MM.1S (cell line): ENCODE data around the gene EHBP1L1.

Experiments
- DNase-seq: peaks from one replicate; pipeline ENCODE4 v3.0.0-alpha.2; 2015
- H2AFZ ChIP-seq: fragments of 300-600 bp; sonication (generic); 2 replicates; pipeline ENCODE4 v1.6.0; 2016; ENCODE audit warnings: antibody characterized with exemption, low read length
- H3F3A ChIP-seq: fragments of 300-600 bp; sonication (generic); 2 replicates; pipeline ENCODE4 v1.6.1; 2016; ENCODE audit warnings: mild to moderate bottlenecking, antibody characterized with exemption, low read length, moderate library complexity, mixed read lengths; ENCODE audit not compliant: insufficient read depth
- H3K27ac ChIP-seq: fragments of 300-600 bp; sonication (generic); 2 replicates; pipeline ENCODE4 v1.5.1; 2016; ENCODE audit warnings: mild to moderate bottlenecking, low read length
- H3K27me3 ChIP-seq: fragments of 300-600 bp; sonication (generic); replicated peaks from 2 replicates; pipeline ENCODE4 v1.6.0; 2016; ENCODE audit warnings: low read length; ENCODE audit not compliant: insufficient read depth
- H3K36me3 ChIP-seq: fragments of 300-600 bp; sonication (generic); replicated peaks from 2 replicates; pipeline ENCODE4 v1.6.1; 2016; ENCODE audit warnings: mild to moderate bottlenecking, low read length, mixed read lengths; ENCODE audit not compliant: insufficient read depth
- H3K4me1 ChIP-seq: fragments of 300-600 bp; sonication (generic); 2 replicates; pipeline ENCODE4 v1.6.1; 2016; ENCODE audit warnings: low read length, mixed read lengths
- H3K4me2 ChIP-seq: fragments of 300-600 bp; sonication (generic); 2 replicates; pipeline ENCODE4 v1.6.0; 2016; ENCODE audit warnings: low read depth, low read length
- H3K4me3 ChIP-seq: fragments of 300-600 bp; sonication (generic); 2 replicates; pipeline ENCODE4 v1.5.1; 2016; ENCODE audit warnings: low read length, mixed read lengths
- H3K79me2 ChIP-seq: fragments of 300-600 bp; sonication (generic); 2 replicates; pipeline ENCODE4 v1.6.1; 2016; ENCODE audit warnings: mixed run types, low read length, mixed read lengths
- H3K9ac ChIP-seq: fragments of 300-600 bp; sonication (generic); 2 replicates; pipeline ENCODE4 v1.6.1; 2016; ENCODE audit warnings: low read length, mixed read lengths
- H3K9me2 ChIP-seq: fragments of 300-600 bp; sonication (generic); replicated peaks from 2 replicates; pipeline ENCODE4 v1.6.1; 2016; ENCODE audit warnings: mild to moderate bottlenecking, low read length, mixed read lengths; ENCODE audit not compliant: insufficient read depth
- H3K9me3 ChIP-seq: fragments of 300-600 bp; sonication (generic); replicated peaks from 2 replicates; pipeline ENCODE4 v1.6.1; 2016; ENCODE audit warnings: mild to moderate bottlenecking, low read length, mixed read lengths; ENCODE audit not compliant: insufficient read depth
- H4K20me1 ChIP-seq: fragments of 300-600 bp; sonication (generic); 2 replicates; pipeline ENCODE4 v1.6.1; 2016; ENCODE audit warnings: mild to moderate bottlenecking, low read length, moderate library complexity, mixed read lengths; ENCODE audit not compliant: insufficient read depth
- EZH2 ChIP-seq: fragments of 300-600 bp; sonication (generic); optimal IDR thresholded peaks from 2 replicates; pipeline ENCODE3; 2017; ENCODE audit warnings: low read depth, mild to moderate bottlenecking, antibody characterized with exemption, low read length, mixed read lengths
- EZH2phosphoT487 ChIP-seq: fragments of 300-600 bp; sonication (generic); IDR thresholded peaks from 2 replicates; pipeline ENCODE4 v1.6.1; 2018; ENCODE audit warnings: antibody characterized with exemption, low read length
- TF ChIP-seq, protein P1 (sequence below): fragments of 300-600 bp; sonication (generic); IDR thresholded peaks from 2 replicates; pipeline ENCODE4 v1.5.1; 2016; ENCODE audit warnings: antibody characterized with exemption, low read length, mixed read lengths

EHBP1L1 gene

DNA sequence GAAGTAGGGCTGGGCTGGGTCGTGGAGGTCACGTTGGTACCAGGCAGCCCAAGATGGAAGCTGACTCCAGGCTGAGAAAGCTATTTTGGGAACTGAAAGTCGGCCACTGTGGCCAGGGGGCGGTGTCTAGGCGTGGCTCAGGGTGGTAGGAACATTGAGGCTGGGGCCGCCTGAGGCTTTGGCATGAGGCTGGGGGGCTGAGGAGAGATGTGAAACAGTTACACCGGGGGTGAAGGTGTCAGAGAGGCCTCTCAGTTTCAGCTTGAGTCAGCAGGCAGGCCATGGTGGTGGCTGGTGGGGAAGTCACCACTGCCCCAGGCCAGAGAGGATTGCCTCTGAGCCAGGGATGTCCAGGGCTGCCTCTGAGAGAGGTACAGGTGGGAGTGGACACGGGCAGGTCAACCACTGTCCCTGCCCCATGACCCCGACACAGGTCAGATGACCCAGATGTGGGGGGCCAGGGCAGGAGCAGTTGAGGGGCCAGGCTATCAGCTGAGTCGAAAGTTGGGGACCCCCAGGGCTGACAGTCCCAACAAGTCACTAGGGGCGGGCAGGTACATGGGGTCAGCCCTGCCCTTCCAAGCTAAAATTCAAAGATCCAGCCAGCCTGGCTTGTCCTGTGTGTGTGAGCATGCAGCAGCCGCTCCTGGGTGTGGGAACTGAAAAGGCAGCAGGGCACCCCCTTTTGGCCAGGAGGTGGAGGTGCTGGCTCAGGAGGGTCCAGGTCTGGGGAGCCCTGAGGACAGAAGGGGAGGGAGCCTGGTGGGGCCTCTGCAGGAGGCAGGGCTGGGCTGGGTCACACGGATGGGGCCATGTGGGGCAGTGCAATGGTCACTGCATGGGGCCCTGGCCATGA is 12.6 kb downstream of the EHBP1L1 start:
- H4K20me1 ChIP-seq: no peaks in the 10 kb centered on the region
- peaks cover 33% of the 10 kb centered on the region for H3K4me1 ChIP-seq
- no peaks in the 10 kb centered on the region for H3K36me3 ChIP-seq
- peak overlapping the region; percentile 95 for H3K4me2 ChIP-seq
- peaks cover 32% of the 10 kb centered on the region for H3F3A ChIP-seq
- no peaks in the 10 kb centered on the region for H3K27me3 ChIP-seq
- peak overlapping the region; percentile 49 for H3K4me3 ChIP-seq
- peaks cover 17% of the 10 kb centered on the region for H3K79me2 ChIP-seq
- TF ChIP-seq EZH2 (no peak), EZH2phosphoT487 (no peak)
- TF ChIP-seq, protein P1, sequence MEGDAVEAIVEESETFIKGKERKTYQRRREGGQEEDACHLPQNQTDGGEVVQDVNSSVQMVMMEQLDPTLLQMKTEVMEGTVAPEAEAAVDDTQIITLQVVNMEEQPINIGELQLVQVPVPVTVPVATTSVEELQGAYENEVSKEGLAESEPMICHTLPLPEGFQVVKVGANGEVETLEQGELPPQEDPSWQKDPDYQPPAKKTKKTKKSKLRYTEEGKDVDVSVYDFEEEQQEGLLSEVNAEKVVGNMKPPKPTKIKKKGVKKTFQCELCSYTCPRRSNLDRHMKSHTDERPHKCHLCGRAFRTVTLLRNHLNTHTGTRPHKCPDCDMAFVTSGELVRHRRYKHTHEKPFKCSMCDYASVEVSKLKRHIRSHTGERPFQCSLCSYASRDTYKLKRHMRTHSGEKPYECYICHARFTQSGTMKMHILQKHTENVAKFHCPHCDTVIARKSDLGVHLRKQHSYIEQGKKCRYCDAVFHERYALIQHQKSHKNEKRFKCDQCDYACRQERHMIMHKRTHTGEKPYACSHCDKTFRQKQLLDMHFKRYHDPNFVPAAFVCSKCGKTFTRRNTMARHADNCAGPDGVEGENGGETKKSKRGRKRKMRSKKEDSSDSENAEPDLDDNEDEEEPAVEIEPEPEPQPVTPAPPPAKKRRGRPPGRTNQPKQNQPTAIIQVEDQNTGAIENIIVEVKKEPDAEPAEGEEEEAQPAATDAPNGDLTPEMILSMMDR: peak; percentile 88
- no peaks in the 10 kb centered on the region for H3K9me2 ChIP-seq
- H3K9ac ChIP-seq: peak overlapping the region; percentile 83
- H3K27ac ChIP-seq: peak overlapping the region; percentile 99
- H2AFZ ChIP-seq: peak overlapping the region; percentile 48
- no peaks in the 10 kb centered on the region for H3K9me3 ChIP-seq
- DNase-seq: peak; percentile 94

DNA sequence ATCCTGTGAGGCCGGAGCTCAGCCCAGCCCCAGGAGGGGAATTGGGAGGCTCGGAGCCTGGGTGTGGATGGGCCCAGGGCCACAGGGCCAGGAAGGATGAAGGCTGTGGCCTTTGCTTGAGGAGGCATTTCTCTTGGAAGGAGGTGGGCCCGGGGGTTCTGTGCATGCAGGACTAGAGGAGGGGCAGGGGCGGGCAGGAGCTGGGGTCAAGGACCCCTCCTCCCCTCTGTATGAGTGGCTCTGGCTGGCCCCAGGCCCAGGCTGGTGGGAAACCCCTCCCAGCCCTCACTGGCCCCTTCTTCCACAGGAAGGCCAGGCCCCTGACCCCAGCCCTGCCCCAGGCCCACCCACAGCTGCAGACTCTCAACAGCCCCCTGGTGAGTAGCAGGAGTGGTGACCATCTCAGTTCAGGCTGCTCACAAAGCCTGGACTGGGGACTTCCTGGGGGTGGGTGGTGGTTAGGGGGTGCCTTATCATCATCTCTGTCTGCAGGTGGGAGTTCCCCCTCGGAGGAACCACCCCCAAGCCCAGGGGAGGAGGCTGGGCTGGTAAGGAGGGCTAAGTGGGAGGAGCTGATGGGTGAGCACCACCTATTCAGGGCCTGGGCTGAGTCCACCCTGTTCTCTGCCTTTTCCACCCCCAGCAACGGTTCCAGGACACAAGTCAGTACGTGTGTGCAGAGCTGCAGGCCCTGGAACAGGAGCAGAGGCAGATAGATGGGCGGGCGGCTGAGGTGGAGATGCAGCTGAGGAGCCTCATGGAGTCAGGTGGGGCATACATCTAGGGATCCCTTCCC is 13.8 kb downstream of the EHBP1L1 start:
- Histone ChIP-seq H3K4me3 (no peak overlapping the region), H3K4me2 (no peak overlapping the region), H3K9me2 (no peaks in the 10 kb centered on the region), H3K4me1 (peaks cover 33% of the 10 kb centered on the region), H3K9ac (no peak overlapping the region), H2AFZ (no peak overlapping the region), H4K20me1 (no peaks in the 10 kb centered on the region), H3F3A (peaks cover 32% of the 10 kb centered on the region), H3K9me3 (no peaks in the 10 kb centered on the region), H3K79me2 (peaks cover 17% of the 10 kb centered on the region), H3K36me3 (no peaks in the 10 kb centered on the region), H3K27ac (no peak overlapping the region), H3K27me3 (no peaks in the 10 kb centered on the region)
- no peak for DNase-seq
- TF ChIP-seq EZH2 (no peak), EZH2phosphoT487 (no peak)
- TF ChIP-seq, protein P1: no peak

DNA sequence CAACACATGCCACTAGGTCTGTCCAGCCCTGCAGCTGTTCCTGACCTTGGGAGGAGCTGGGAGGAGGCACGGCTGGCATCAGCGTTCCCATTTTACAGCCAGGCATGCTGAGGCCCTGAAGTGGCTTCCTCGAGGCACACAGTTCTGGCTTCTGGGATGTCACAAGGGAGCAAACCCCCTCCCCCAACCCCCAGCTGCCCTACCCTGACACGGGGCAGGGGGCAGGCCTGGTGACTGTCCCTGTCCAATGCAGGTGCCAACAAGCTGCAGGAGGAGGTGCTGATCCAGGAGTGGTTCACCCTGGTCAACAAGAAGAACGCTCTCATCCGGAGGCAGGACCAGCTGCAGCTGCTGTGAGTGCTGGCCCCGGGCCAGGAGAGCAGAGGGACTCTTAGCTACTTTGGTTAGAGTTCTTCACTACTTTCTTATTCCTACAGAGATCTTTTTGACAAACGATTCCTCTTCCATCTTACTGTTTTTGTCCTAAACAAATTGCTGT is 14.4 kb downstream of the EHBP1L1 start:
- no peak overlapping the region for H2AFZ ChIP-seq
- no peak overlapping the region for H3K9ac ChIP-seq
- peaks cover 33% of the 10 kb centered on the region for H3K4me1 ChIP-seq
- no peaks in the 10 kb centered on the region for H3K9me3 ChIP-seq
- H3K9me2 ChIP-seq: no peaks in the 10 kb centered on the region
- DNase-seq: no peak
- no peak overlapping the region for H3K4me2 ChIP-seq
- H4K20me1 ChIP-seq: no peaks in the 10 kb centered on the region
- no peak overlapping the region for H3K27ac ChIP-seq
- H3K36me3 ChIP-seq: no peaks in the 10 kb centered on the region
- peaks cover 17% of the 10 kb centered on the region for H3K79me2 ChIP-seq
- H3K27me3 ChIP-seq: no peaks in the 10 kb centered on the region
- TF ChIP-seq EZH2: no peak
- no peak for TF ChIP-seq EZH2phosphoT487
- TF ChIP-seq, protein P1: no peak
- peaks cover 32% of the 10 kb centered on the region for H3F3A ChIP-seq
- H3K4me3 ChIP-seq: no peak overlapping the region
